CD14-positive monocyte (primary cell): Measurements from ENCODE around the gene PLD6. TPM values are rescaled to one million over a fixed set of nuclear protein-coding genes. Genes with fewer than 3 reads are reported as not detected.

Experiments used
- DNase-seq, 3 donors: peaks; one replicate each; pipeline ENCODE4 v3.0.0-alpha.2; 2011 to 2022
- H2AFZ ChIP-seq: 2 replicates; pipeline ENCODE4 v1.6.0; 2012; ENCODE audit warnings: mild to moderate bottlenecking, low read depth, low read length, inconsistent platforms; ENCODE audit not compliant: insufficient read depth, poor library complexity, severe bottlenecking
- H3K27ac ChIP-seq, 2 donors: 1 replicate in 1 of 2; 2 replicates in 1 of 2; pipeline ENCODE4 v1.5.1; 2012 to 2013; ENCODE audit warnings: low read length in 2 of 2, control low read depth in 1 of 2, inconsistent platforms in 1 of 2, low read depth in 1 of 2, mild to moderate bottlenecking in 1 of 2
- H3K27me3 ChIP-seq, 2 donors: one replicate each; pipeline versions ENCODE4 v1.6.0 to v1.6.1; 2011 to 2013; ENCODE audit warnings: low read length in 2 of 2; ENCODE audit not compliant: control insufficient read depth in 2 of 2, insufficient read depth in 2 of 2
- H3K36me3 ChIP-seq, 2 donors: replicated peaks in 1 of 2; 1 replicate in 1 of 2; 2 replicates in 1 of 2; pipeline versions ENCODE4 v1.5.1 to v1.6.1; 2012 to 2013; ENCODE audit warnings: low read length in 2 of 2, control low read depth in 1 of 2, inconsistent platforms in 1 of 2, mild to moderate bottlenecking in 1 of 2; ENCODE audit not compliant: insufficient read depth in 2 of 2, control insufficient read depth in 1 of 2
- H3K4me1 ChIP-seq, 2 donors: 1 replicate in 1 of 2; 2 replicates in 1 of 2; pipeline versions ENCODE4 v1.5.1 to v1.6.1; 2012 to 2013; ENCODE audit warnings: low read length in 2 of 2, control low read depth in 1 of 2, inconsistent platforms in 1 of 2, mild to moderate bottlenecking in 1 of 2, moderate library complexity in 1 of 2; ENCODE audit not compliant: insufficient read depth in 2 of 2, control insufficient read depth in 1 of 2
- H3K4me2 ChIP-seq: replicated peaks from 2 replicates; pipeline ENCODE3; 2012; ENCODE audit warnings: low read length, moderate library complexity, mild to moderate bottlenecking; ENCODE audit not compliant: poor library complexity, severe bottlenecking; ENCODE audit errors: extremely low read depth
- H3K4me3 ChIP-seq, 3 experiments: fragments of 200-600 bp in 1 of 3; sonication (generic) in 1 of 3; replicated peaks in 1 of 3; 1 replicate in 2 of 3; 2 replicates in 1 of 3; pipeline ENCODE4 v1.5.1; 2011 to 2013; ENCODE audit warnings: low read length in 3 of 3, mild to moderate bottlenecking in 3 of 3, control low read depth in 2 of 3, low read depth in 2 of 3, inconsistent platforms in 1 of 3, moderate library complexity in 1 of 3
- H3K79me2 ChIP-seq: 2 replicates; pipeline ENCODE4 v1.6.0; 2012; ENCODE audit warnings: mild to moderate bottlenecking, control low read depth, inconsistent platforms, low read length, moderate library complexity; ENCODE audit not compliant: insufficient read depth
- H3K9ac ChIP-seq: 2 replicates; pipeline ENCODE4 v1.6.0; 2017; ENCODE audit warnings: low read length, mild to moderate bottlenecking; ENCODE audit not compliant: insufficient read depth, poor library complexity, severe bottlenecking
- H3K9me3 ChIP-seq, 2 donors: replicated peaks in 1 of 2; 1 replicate in 1 of 2; 2 replicates in 1 of 2; pipeline versions ENCODE4 v1.5.1 to v1.6.1; 2012 to 2013; ENCODE audit warnings: low read length in 2 of 2, control low read depth in 1 of 2; ENCODE audit not compliant: control insufficient read depth in 1 of 2, insufficient read depth in 1 of 2
- H4K20me1 ChIP-seq: 2 replicates; pipeline ENCODE4 v1.6.0; 2012; ENCODE audit warnings: mild to moderate bottlenecking, low read length, control low read depth, moderate library complexity; ENCODE audit not compliant: insufficient read depth
- H3K27ac Mint-ChIP-seq, 7 donors: one replicate each; pipeline ENCODE4 v1.8.0; 2020; ENCODE audit warnings: mild to moderate bottlenecking in 7 of 7, mixed read lengths in 7 of 7, moderate library complexity in 6 of 7, inconsistent platforms in 2 of 7
- H3K27me3 Mint-ChIP-seq, 3 donors: one replicate each; pipeline ENCODE4 v1.8.0; 2021 to 2022; ENCODE audit warnings: low read depth in 3 of 3, mild to moderate bottlenecking in 3 of 3, mixed read lengths in 3 of 3, moderate library complexity in 3 of 3, inconsistent platforms in 1 of 3
- H3K36me3 Mint-ChIP-seq, 2 donors: one replicate each; pipeline ENCODE4 v1.8.0; 2020; ENCODE audit warnings: mixed read lengths in 2 of 2, inconsistent platforms in 1 of 2, mild to moderate bottlenecking in 1 of 2
- H3K4me1 Mint-ChIP-seq: one replicate; pipeline ENCODE4 v1.8.0; 2020; ENCODE audit warnings: mild to moderate bottlenecking, mixed read lengths
- H3K4me3 Mint-ChIP-seq, 2 donors: one replicate each; pipeline ENCODE4 v1.8.0; 2020; ENCODE audit warnings: mild to moderate bottlenecking in 2 of 2, mixed read lengths in 2 of 2, moderate library complexity in 1 of 2
- H3K9me3 Mint-ChIP-seq, 7 donors: one replicate each; pipeline ENCODE4 v1.8.0; 2020 to 2022; ENCODE audit warnings: mixed read lengths in 7 of 7, mild to moderate bottlenecking in 6 of 7, moderate library complexity in 6 of 7, inconsistent platforms in 2 of 7
- CTCF ChIP-seq: fragments of 200-600 bp; IDR thresholded peaks from one replicate; pipeline ENCODE4 v1.8.0; 2022; ENCODE audit warnings: antibody characterized with exemption, mild to moderate bottlenecking
- WGBS: methylation state at CpG from one replicate; pipeline ENCODE4 v1.1.5; 2013; ENCODE audit warnings: missing lambda C conversion rate; ENCODE audit not compliant: insufficient coverage; 5-methylcytosine and 5-hydroxymethylcytosine counted together
- intact Hi-C, 2 donors: fragments of 100-400 bp; cut with micrococcal nuclease; formaldehyde crosslinking; loops; one replicate each; pipeline versions ENCODE4 v1.15.0 to v1.15.1; 2023
- polyA plus RNA-seq, 3 donors: library from polyadenylated mRNA; depleted of rRNA in 1 of 3; unstranded in 2 of 3; stranded (reverse) in 1 of 3; fragments of 300-500 nt in 2 of 3; fragments of >200 nt in 1 of 3; fragmentation: Illumina TruSeq in 2 of 3; gene quantifications; 1 replicate in 2 of 3; 2 replicates in 1 of 3; pipeline ENCODE4 v1.2.3, GENCODE V29; 2012 to 2021

Gene PLD6
- polyA plus RNA-seq, 3 donors, result 0.16 to 0.76 (median 0.50) TPM

- Mint-ChIP-seq H3K27ac (peak overlapping the region in 2 of 7 donors; percentile 35 to 46), H3K27me3 (peaks cover 0 to 3% (median 0%) of the 10 kb centered on the region in 3 donors), H3K36me3 (peaks cover 55 to 80% of the 10 kb centered on the region in 2 donors), H3K9me3 (no peaks in the 10 kb centered on the region), H3K4me3 (no peak overlapping the region), H3K4me1 (peaks cover 30% of the 10 kb centered on the region)
- WGBS, result 96% methylated on average over 14 of the region's 15 CpGs
- no peaks in the 10 kb centered on the region for H3K79me2 ChIP-seq
- H3K4me2 ChIP-seq, result no peak overlapping the region
- H3K27ac ChIP-seq, result no peak overlapping the region
- no peak for DNase-seq
- no peak overlapping the region for H3K4me3 ChIP-seq
- no peak for TF ChIP-seq CTCF
- no peak overlapping the region for H2AFZ ChIP-seq
- intact Hi-C loops, result no loop called here
- peaks cover 22% of the 10 kb centered on the region in 2 donors for H3K4me1 ChIP-seq
- H3K9ac ChIP-seq, result no peak overlapping the region
- no peaks in the 10 kb centered on the region for H4K20me1 ChIP-seq
- no peaks in the 10 kb centered on the region for H3K9me3 ChIP-seq
- no peaks in the 10 kb centered on the region for H3K27me3 ChIP-seq
- H3K36me3 ChIP-seq, result peaks cover 58 to 84% of the 10 kb centered on the region in 2 donors
These were observed 24.2 kb downstream of the PLD6 start for GRCh38 chr17:17181666-17182597.

GRCh38 chr17:17180741-17181525, 25.2 kb downstream of the PLD6 start:
- H3K4me2 ChIP-seq, result no peak overlapping the region
- intact Hi-C loops, result no loop called here
- H3K4me3 Mint-ChIP-seq, result no peak overlapping the region
- H3K36me3 Mint-ChIP-seq, result peaks cover 63 to 90% of the 10 kb centered on the region in 2 donors
- peaks cover 29% of the 10 kb centered on the region for H3K4me1 Mint-ChIP-seq
- H3K27ac ChIP-seq, result no peak overlapping the region
- H3K27ac Mint-ChIP-seq, result peak overlapping the region in 2 of 7 donors; percentile 7 to 17
- no peaks in the 10 kb centered on the region for H3K9me3 ChIP-seq
- no peaks in the 10 kb centered on the region for H3K27me3 ChIP-seq
- H3K79me2 ChIP-seq, result no peaks in the 10 kb centered on the region
- H3K9me3 Mint-ChIP-seq, result no peaks in the 10 kb centered on the region
- no peak for DNase-seq
- TF ChIP-seq CTCF, result no peak
- 100% methylated on average over 2 of the region's 13 CpGs for WGBS
- H3K27me3 Mint-ChIP-seq, result peaks cover 0 to 3% (median 0%) of the 10 kb centered on the region in 3 donors
- H3K4me3 ChIP-seq, result no peak overlapping the region
- H3K4me1 ChIP-seq, result peaks cover 23 to 24% of the 10 kb centered on the region in 2 donors
- H4K20me1 ChIP-seq, result no peaks in the 10 kb centered on the region
- H3K9ac ChIP-seq, result no peak overlapping the region
- H3K36me3 ChIP-seq, result peaks cover 62 to 85% of the 10 kb centered on the region in 2 donors
- no peak overlapping the region for H2AFZ ChIP-seq
